Caco-2 (cell line): ENCODE measurements around the gene EIF4E3. TPM values are rescaled to one million over a fixed set of nuclear protein-coding genes. Genes with fewer than 3 reads are reported as not detected.

Source experiments
- BruUV-seq: library from RNA; stranded (reverse); fragments of 400-500 nt; replicated peaks from 2 replicates; lab custom pipeline; 2021; lab: Mats Ljungman, UMichigan
- CTCF ChIA-PET: fragments of 300-600 bp; sonication (Branson Sonifier 250); formaldehyde crosslinking; loops from one replicate; lab custom pipeline; 2022; ENCODE audit warnings: antibody characterized with exemption; lab: Charles Lee
- POLR2A ChIA-PET: fragments of 300-600 bp; sonication (Branson Sonifier 250); formaldehyde crosslinking; loops from one replicate; lab custom pipeline; 2022; ENCODE audit warnings: antibody characterized with exemption; lab: Charles Lee
- DNase-seq, 2 experiments: peaks; one replicate each; pipeline versions ENCODE4 v3.0.0 to v3.0.0-alpha.2; 2020 to 2022
- H3K27me3 ChIP-seq: replicated peaks from 2 replicates; pipeline ENCODE4 v1.6.0; 2011; ENCODE audit warnings: low read length; ENCODE audit not compliant: control insufficient read depth, insufficient read depth
- H3K36me3 ChIP-seq: 2 replicates; pipeline ENCODE4 v1.5.1; 2011; ENCODE audit warnings: low read length; ENCODE audit not compliant: control insufficient read depth, insufficient read depth
- H3K4me1 ChIP-seq: fragments of 250-450 bp; sonication (Bioruptor Pico); 2 replicates; pipeline ENCODE4 v1.5.1; 2020; ENCODE audit warnings: mild to moderate bottlenecking
- H3K4me3 ChIP-seq: 2 replicates; pipeline ENCODE4 v1.5.1; 2011; ENCODE audit warnings: low read depth, mild to moderate bottlenecking, control low read depth, low read length
- H3K9me3 ChIP-seq: fragments of 250-450 bp; sonication (Bioruptor Pico); 2 replicates; pipeline ENCODE4 v1.5.1; 2020; ENCODE audit warnings: mild to moderate bottlenecking, moderate library complexity
- H3K27ac Mint-ChIP-seq: one replicate; pipeline ENCODE4 v1.8.0; 2022; ENCODE audit warnings: mixed read lengths; ENCODE audit not compliant: unreplicated experiment
- H3K27me3 Mint-ChIP-seq: one replicate; pipeline ENCODE4 v1.8.0; 2022; ENCODE audit warnings: mixed read lengths; ENCODE audit not compliant: insufficient read depth, unreplicated experiment
- H3K36me3 Mint-ChIP-seq: one replicate; pipeline ENCODE4 v1.8.0; 2022; ENCODE audit warnings: mild to moderate bottlenecking, mixed read lengths; ENCODE audit not compliant: insufficient read depth, unreplicated experiment
- H3K4me1 Mint-ChIP-seq: one replicate; pipeline ENCODE4 v1.8.0; 2022; ENCODE audit warnings: low read depth, mixed read lengths; ENCODE audit not compliant: unreplicated experiment
- H3K4me3 Mint-ChIP-seq: one replicate; pipeline ENCODE4 v1.8.0; 2022; ENCODE audit warnings: mild to moderate bottlenecking, moderate library complexity, mixed read lengths; ENCODE audit not compliant: unreplicated experiment
- H3K9me3 Mint-ChIP-seq: one replicate; pipeline ENCODE4 v1.8.0; 2022; ENCODE audit warnings: mixed read lengths; ENCODE audit not compliant: unreplicated experiment
- intact Hi-C: fragments of 100-400 bp; cut with micrococcal nuclease; formaldehyde crosslinking; loops from one replicate; pipeline ENCODE4 v1.10.0; 2022; ENCODE audit not compliant: unreplicated experiment
- total RNA-seq: library from RNA; stranded (reverse); gene quantifications from 2 replicates; pipeline ENCODE4 v1.2.3, GENCODE V29; 2022
- TF ChIP-seq, protein P1 (sequence below), 2 experiments: fragments of 200-600 bp in 1 of 2; IDR thresholded peaks; 1 replicate in 1 of 2; 2 replicates in 1 of 2; pipeline versions ENCODE4 v1.5.1 to v1.8.0; 2011 to 2022; ENCODE audit warnings: antibody characterized with exemption in 1 of 2, control low read depth in 1 of 2, inconsistent platforms in 1 of 2, low read depth in 1 of 2, low read length in 1 of 2, mild to moderate bottlenecking in 1 of 2, moderate library complexity in 1 of 2; ENCODE audit not compliant: insufficient read depth in 1 of 2, severe bottlenecking in 1 of 2, unreplicated experiment in 1 of 2

The EIF4E3 gene
- total RNA-seq, 1 experiment from 2014 or later: 1.7 TPM

DNA sequence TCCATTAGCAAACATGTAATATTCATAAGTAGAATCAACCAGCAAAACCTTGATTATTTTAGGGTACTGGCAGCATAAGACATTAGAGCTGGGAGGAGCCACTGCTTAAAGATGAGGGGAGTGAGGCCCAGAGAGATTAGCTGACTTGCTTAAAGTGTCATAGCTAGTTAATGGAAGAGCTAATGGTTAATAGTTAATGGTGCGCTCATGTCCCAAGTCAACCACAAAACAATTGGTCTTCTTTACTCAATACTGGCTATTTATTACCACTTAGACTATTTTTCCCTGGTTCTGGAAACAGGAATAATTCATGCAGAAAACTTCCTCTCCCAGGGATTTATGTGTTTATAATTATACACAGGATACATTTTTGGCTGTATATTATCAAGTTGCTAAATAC lies 33.1 kb downstream of the EIF4E3 start:
- no TSS peak for BruUV-seq
- TF ChIP-seq, protein P1, sequence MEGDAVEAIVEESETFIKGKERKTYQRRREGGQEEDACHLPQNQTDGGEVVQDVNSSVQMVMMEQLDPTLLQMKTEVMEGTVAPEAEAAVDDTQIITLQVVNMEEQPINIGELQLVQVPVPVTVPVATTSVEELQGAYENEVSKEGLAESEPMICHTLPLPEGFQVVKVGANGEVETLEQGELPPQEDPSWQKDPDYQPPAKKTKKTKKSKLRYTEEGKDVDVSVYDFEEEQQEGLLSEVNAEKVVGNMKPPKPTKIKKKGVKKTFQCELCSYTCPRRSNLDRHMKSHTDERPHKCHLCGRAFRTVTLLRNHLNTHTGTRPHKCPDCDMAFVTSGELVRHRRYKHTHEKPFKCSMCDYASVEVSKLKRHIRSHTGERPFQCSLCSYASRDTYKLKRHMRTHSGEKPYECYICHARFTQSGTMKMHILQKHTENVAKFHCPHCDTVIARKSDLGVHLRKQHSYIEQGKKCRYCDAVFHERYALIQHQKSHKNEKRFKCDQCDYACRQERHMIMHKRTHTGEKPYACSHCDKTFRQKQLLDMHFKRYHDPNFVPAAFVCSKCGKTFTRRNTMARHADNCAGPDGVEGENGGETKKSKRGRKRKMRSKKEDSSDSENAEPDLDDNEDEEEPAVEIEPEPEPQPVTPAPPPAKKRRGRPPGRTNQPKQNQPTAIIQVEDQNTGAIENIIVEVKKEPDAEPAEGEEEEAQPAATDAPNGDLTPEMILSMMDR (IDR thresholded peaks at IDR 0.05; ENCODE audit: insufficient read depth in 1 of 2, low read depth in 1 of 2, low read length in 1 of 2, severe bottlenecking in 1 of 2, unreplicated experiment in 1 of 2): no peak
- H3K4me1 ChIP-seq: peaks cover 42% of the 10 kb centered on the region
- H3K4me1 Mint-ChIP-seq: peaks cover 40% of the 10 kb centered on the region
- intact Hi-C loops: no loop called here
- H3K9me3 ChIP-seq: no peaks in the 10 kb centered on the region
- H3K36me3 ChIP-seq: no peaks in the 10 kb centered on the region
- no peaks in the 10 kb centered on the region for H3K36me3 Mint-ChIP-seq
- CTCF ChIA-PET: no interaction called here
- no peak overlapping the region for H3K4me3 ChIP-seq
- POLR2A ChIA-PET: no interaction called here
- no peak for DNase-seq
- H3K9me3 Mint-ChIP-seq: no peaks in the 10 kb centered on the region
- H3K27me3 ChIP-seq: no peaks in the 10 kb centered on the region
- H3K4me3 Mint-ChIP-seq: no peak overlapping the region
- H3K27me3 Mint-ChIP-seq: no peaks in the 10 kb centered on the region
- no peak overlapping the region for H3K27ac Mint-ChIP-seq

- DNase-seq: no peak
- ChIA-PET CTCF (no interaction called here), POLR2A (no interaction called here)
- intact Hi-C loops: no loop called here
- Histone ChIP-seq H3K4me1 (peaks cover 38% of the 10 kb centered on the region), H3K36me3 (no peaks in the 10 kb centered on the region), H3K9me3 (no peaks in the 10 kb centered on the region), H3K27me3 (no peaks in the 10 kb centered on the region), H3K4me3 (no peak overlapping the region)
- TF ChIP-seq, protein P1 (IDR thresholded peaks at IDR 0.05; ENCODE audit: insufficient read depth in 1 of 2, low read depth in 1 of 2, low read length in 1 of 2, severe bottlenecking in 1 of 2, unreplicated experiment in 1 of 2): no peak
- Mint-ChIP-seq H3K9me3 (no peaks in the 10 kb centered on the region), H3K27me3 (no peaks in the 10 kb centered on the region), H3K4me3 (no peak overlapping the region), H3K27ac (no peak overlapping the region), H3K4me1 (peaks cover 39% of the 10 kb centered on the region), H3K36me3 (no peaks in the 10 kb centered on the region)
- BruUV-seq: no TSS peak
Measured at GRCh38 chr3:71690341-71690841, 34.8 kb downstream of the EIF4E3 start.

- no peak overlapping the region for H3K27ac Mint-ChIP-seq
- TF ChIP-seq, protein P1 (IDR thresholded peaks at IDR 0.05; ENCODE audit: insufficient read depth in 1 of 2, low read depth in 1 of 2, low read length in 1 of 2, severe bottlenecking in 1 of 2, unreplicated experiment in 1 of 2): no peak
- CTCF ChIA-PET: no interaction called here
- H3K27me3 Mint-ChIP-seq: no peaks in the 10 kb centered on the region
- H3K36me3 Mint-ChIP-seq: no peaks in the 10 kb centered on the region
- H3K36me3 ChIP-seq: no peaks in the 10 kb centered on the region
- no peak overlapping the region for H3K4me3 Mint-ChIP-seq
- no peaks in the 10 kb centered on the region for H3K27me3 ChIP-seq
- peaks cover 28% of the 10 kb centered on the region for H3K4me1 Mint-ChIP-seq
- POLR2A ChIA-PET: no interaction called here
- DNase-seq: no peak
- H3K9me3 ChIP-seq: no peaks in the 10 kb centered on the region
- peaks cover 27% of the 10 kb centered on the region for H3K4me1 ChIP-seq
- no peak overlapping the region for H3K4me3 ChIP-seq
- intact Hi-C loops: no loop called here
- no peaks in the 10 kb centered on the region for H3K9me3 Mint-ChIP-seq
- no TSS peak for BruUV-seq
Measured at GRCh38 chr3:71689291-71689690, 35.9 kb downstream of the EIF4E3 start.
